Fibroblast of lung (primary cell): ENCODE measurements around the gene ANKH.

Experiments
- EZH2 ChIP-seq: IDR thresholded peaks from 2 replicates; pipeline ENCODE4 v1.5.1; 2012; ENCODE audit warnings: low read length, control low read depth, mild to moderate bottlenecking; ENCODE audit errors: missing control alignments
- TF ChIP-seq, protein P1 (sequence below), 2 donors: IDR thresholded peaks in 1 of 2; conservative IDR thresholded peaks in 1 of 2; 1 replicate in 1 of 2; 2 replicates in 1 of 2; pipeline ENCODE4 v1.5.1; 2011 to 2012; ENCODE audit warnings: low read length in 2 of 2, control low read depth in 1 of 2, inconsistent platforms in 1 of 2, low read depth in 1 of 2, mild to moderate bottlenecking in 1 of 2

DNA sequence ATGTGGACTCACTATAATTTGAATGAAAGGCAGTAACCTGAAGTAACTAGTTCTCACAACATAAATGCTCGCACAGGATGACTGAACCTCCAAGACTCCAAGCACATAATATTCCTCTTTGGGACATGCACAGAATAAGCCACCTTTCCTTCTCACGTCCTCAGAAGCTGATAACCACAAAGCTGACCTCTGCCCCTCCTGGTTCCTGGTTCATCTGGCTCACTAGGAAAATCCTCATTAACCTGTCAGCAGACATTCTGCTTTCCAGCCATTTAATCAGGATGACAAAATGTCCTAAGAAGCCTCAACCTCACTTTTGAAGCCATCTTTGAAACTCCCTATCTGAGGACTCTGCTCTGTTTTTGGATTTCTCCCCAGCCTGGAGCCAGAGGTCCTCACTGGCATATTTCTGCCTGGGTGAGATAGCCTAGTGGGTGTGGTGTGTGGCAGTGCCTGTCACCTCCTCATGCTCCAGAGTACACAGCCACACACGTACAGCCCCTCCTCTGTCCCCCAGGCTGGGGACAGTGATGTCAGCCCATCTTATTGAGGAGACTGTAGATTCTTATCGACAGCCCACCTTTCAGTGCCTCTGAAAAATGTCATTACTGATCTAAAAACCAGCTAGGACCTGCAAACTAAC, 10.3 kb downstream of the ANKH start:
- TF ChIP-seq, protein P1, sequence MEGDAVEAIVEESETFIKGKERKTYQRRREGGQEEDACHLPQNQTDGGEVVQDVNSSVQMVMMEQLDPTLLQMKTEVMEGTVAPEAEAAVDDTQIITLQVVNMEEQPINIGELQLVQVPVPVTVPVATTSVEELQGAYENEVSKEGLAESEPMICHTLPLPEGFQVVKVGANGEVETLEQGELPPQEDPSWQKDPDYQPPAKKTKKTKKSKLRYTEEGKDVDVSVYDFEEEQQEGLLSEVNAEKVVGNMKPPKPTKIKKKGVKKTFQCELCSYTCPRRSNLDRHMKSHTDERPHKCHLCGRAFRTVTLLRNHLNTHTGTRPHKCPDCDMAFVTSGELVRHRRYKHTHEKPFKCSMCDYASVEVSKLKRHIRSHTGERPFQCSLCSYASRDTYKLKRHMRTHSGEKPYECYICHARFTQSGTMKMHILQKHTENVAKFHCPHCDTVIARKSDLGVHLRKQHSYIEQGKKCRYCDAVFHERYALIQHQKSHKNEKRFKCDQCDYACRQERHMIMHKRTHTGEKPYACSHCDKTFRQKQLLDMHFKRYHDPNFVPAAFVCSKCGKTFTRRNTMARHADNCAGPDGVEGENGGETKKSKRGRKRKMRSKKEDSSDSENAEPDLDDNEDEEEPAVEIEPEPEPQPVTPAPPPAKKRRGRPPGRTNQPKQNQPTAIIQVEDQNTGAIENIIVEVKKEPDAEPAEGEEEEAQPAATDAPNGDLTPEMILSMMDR (conservative IDR thresholded peaks at IDR 0.05 in 1 of 2, IDR thresholded peaks at IDR 0.05 in 1 of 2; ENCODE audit: low read depth in 1 of 2, low read length in 2 of 2), result no peak
- no peak for TF ChIP-seq EZH2
